ENCODE data around the gene OR52M1. TPM values are rescaled to one million over a fixed set of nuclear protein-coding genes. Genes with fewer than 3 reads are reported as not detected.

The OR52M1 gene
- total RNA-seq, 1 donor from 2014 or later: not detected

GRCh38 chr11:4565371-4565770, 20.4 kb downstream of the OR52M1 start:
- Mint-ChIP-seq H3K9me3 (ENCODE audit: unreplicated experiment) (no peaks in the 10 kb centered on the region), H3K36me3 (ENCODE audit: low read depth, unreplicated experiment) (no peaks in the 10 kb centered on the region), H3K27ac (ENCODE audit: unreplicated experiment) (no peak overlapping the region), H3K4me3 (ENCODE audit: unreplicated experiment) (no peak overlapping the region), H3K27me3 (ENCODE audit: unreplicated experiment) (peaks cover 2% of the 10 kb centered on the region), H3K4me1 (ENCODE audit: unreplicated experiment) (no peaks in the 10 kb centered on the region)
- TF ChIP-seq CTCF (IDR thresholded peaks at IDR 0.05; ENCODE audit: unreplicated experiment): no peak
- no peak for DNase-seq (ENCODE audit: low spot score)

- no peak for DNase-seq (ENCODE audit: low spot score)
- Mint-ChIP-seq H3K4me3 (ENCODE audit: unreplicated experiment) (no peak overlapping the region), H3K27me3 (ENCODE audit: unreplicated experiment) (no peaks in the 10 kb centered on the region), H3K27ac (ENCODE audit: unreplicated experiment) (no peak overlapping the region), H3K9me3 (ENCODE audit: unreplicated experiment) (no peaks in the 10 kb centered on the region), H3K36me3 (ENCODE audit: low read depth, unreplicated experiment) (no peaks in the 10 kb centered on the region), H3K4me1 (ENCODE audit: unreplicated experiment) (no peaks in the 10 kb centered on the region)
- no peak for TF ChIP-seq CTCF (IDR thresholded peaks at IDR 0.05; ENCODE audit: unreplicated experiment)
These were observed 24.1 kb downstream of the OR52M1 start for GRCh38 chr11:4569075-4569474.

GRCh38 chr11:4576880-4577279, 31.9 kb downstream of the OR52M1 start:
- peaks cover 2% of the 10 kb centered on the region for H3K27me3 Mint-ChIP-seq (ENCODE audit: unreplicated experiment)
- H3K4me3 Mint-ChIP-seq (ENCODE audit: unreplicated experiment): no peak overlapping the region
- no peak overlapping the region for H3K27ac Mint-ChIP-seq (ENCODE audit: unreplicated experiment)
- peaks cover 3% of the 10 kb centered on the region for H3K4me1 Mint-ChIP-seq (ENCODE audit: unreplicated experiment)
- DNase-seq (ENCODE audit: low spot score): no peak
- no peaks in the 10 kb centered on the region for H3K9me3 Mint-ChIP-seq (ENCODE audit: unreplicated experiment)
- no peaks in the 10 kb centered on the region for H3K36me3 Mint-ChIP-seq (ENCODE audit: low read depth, unreplicated experiment)
- no peak for TF ChIP-seq CTCF (IDR thresholded peaks at IDR 0.05; ENCODE audit: unreplicated experiment)

GRCh38 chr11:4577761-4578160, 32.8 kb downstream of the OR52M1 start:
- no peak for DNase-seq (ENCODE audit: low spot score)
- H3K4me1 Mint-ChIP-seq (ENCODE audit: unreplicated experiment): peaks cover 3% of the 10 kb centered on the region
- H3K36me3 Mint-ChIP-seq (ENCODE audit: low read depth, unreplicated experiment): no peaks in the 10 kb centered on the region
- H3K27me3 Mint-ChIP-seq (ENCODE audit: unreplicated experiment): peaks cover 2% of the 10 kb centered on the region
- H3K4me3 Mint-ChIP-seq (ENCODE audit: unreplicated experiment): no peak overlapping the region
- H3K9me3 Mint-ChIP-seq (ENCODE audit: unreplicated experiment): no peaks in the 10 kb centered on the region
- no peak overlapping the region for H3K27ac Mint-ChIP-seq (ENCODE audit: unreplicated experiment)
- TF ChIP-seq CTCF (IDR thresholded peaks at IDR 0.05; ENCODE audit: unreplicated experiment): no peak

GRCh38 chr11:4578624-4579023, 33.6 kb downstream of the OR52M1 start:
- DNase-seq (ENCODE audit: low spot score): no peak
- H3K4me1 Mint-ChIP-seq (ENCODE audit: unreplicated experiment): peaks cover 3% of the 10 kb centered on the region
- TF ChIP-seq CTCF (IDR thresholded peaks at IDR 0.05; ENCODE audit: unreplicated experiment): no peak
- H3K4me3 Mint-ChIP-seq (ENCODE audit: unreplicated experiment): no peak overlapping the region
- no peaks in the 10 kb centered on the region for H3K9me3 Mint-ChIP-seq (ENCODE audit: unreplicated experiment)
- no peak overlapping the region for H3K27ac Mint-ChIP-seq (ENCODE audit: unreplicated experiment)
- H3K27me3 Mint-ChIP-seq (ENCODE audit: unreplicated experiment): peaks cover 2% of the 10 kb centered on the region
- no peaks in the 10 kb centered on the region for H3K36me3 Mint-ChIP-seq (ENCODE audit: low read depth, unreplicated experiment)

Data from endothelial cell (in vitro differentiated cells).